Brain microvascular endothelial cell (primary cell): ENCODE data around the gene MYL5.

Source experiments
- DNase-seq: peaks from one replicate; pipeline ENCODE4 v3.0.0-alpha.2; 2020
- H3K27ac ChIP-seq: fragments of 250-450 bp; sonication (Bioruptor Pico); 2 replicates; pipeline ENCODE4 v1.5.1; 2020; ENCODE audit warnings: mild to moderate bottlenecking, moderate library complexity
- H3K27me3 ChIP-seq: fragments of 250-450 bp; sonication (Bioruptor Pico); replicated peaks from 2 replicates; pipeline ENCODE4 v1.5.1; 2020; ENCODE audit warnings: mild to moderate bottlenecking
- H3K36me3 ChIP-seq: fragments of 250-450 bp; sonication (Bioruptor Pico); replicated peaks from 2 replicates; pipeline ENCODE4 v1.5.1; 2020; ENCODE audit warnings: mild to moderate bottlenecking
- H3K4me3 ChIP-seq: 2 replicates; pipeline ENCODE4 v1.5.1; 2011; ENCODE audit warnings: low read depth, mild to moderate bottlenecking, control low read depth, low read length, moderate library complexity
- in situ Hi-C: cut with HindIII; loops from 2 replicates; pipeline ENCODE4 v1.10.0; 2017; ENCODE audit warnings: low sequenced_read_pairs, low pct_ligation_motif_present
- TF ChIP-seq, protein P1 (sequence below): IDR thresholded peaks from 2 replicates; pipeline ENCODE4 v1.5.1; 2011; ENCODE audit warnings: low read depth, mild to moderate bottlenecking, moderate library complexity, low read length, control low read depth, inconsistent platforms; ENCODE audit errors: missing control alignments

Gene MYL5

DNA sequence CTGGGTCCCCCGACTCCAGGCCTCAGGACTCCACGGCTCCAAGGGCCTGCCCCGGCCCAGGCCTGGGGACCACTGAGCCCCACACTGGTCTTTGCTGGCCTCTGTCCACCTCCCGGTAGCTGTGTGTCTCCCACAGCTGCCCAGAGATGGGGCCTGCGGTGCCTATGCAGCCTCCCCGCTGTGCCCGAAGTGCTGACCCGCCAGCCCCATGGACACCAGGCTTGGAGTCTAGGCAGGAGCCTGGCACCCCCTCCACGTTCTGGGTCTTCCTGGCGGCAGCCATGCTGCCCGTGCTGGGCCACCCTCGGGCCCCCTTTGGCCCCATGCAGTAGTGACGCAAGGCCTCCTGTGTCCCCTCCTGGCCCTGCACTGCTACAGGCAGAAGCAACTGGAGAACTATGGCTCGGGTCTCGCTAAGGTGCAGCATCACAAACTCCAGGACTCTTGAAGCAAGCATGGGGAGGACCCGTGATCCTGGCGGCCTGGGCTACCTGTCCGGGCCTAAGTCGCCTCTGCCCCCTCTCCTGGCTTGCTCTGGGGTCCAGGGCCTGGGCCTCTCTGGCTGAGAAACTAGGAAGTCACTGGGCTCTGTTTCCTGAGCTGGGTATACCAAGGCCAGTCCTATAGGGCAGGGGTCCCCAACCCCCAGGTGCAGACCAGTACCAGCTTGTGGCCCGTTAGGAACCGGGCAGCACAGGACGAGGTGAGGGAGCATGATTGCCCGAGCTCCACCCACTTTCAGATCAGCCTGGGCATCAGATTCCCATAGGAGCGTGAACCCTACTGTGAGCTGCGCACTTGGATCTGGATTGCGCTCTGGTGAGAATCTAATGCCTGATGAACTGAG is 917 bp downstream of the MYL5 start:
- TF ChIP-seq, protein P1, sequence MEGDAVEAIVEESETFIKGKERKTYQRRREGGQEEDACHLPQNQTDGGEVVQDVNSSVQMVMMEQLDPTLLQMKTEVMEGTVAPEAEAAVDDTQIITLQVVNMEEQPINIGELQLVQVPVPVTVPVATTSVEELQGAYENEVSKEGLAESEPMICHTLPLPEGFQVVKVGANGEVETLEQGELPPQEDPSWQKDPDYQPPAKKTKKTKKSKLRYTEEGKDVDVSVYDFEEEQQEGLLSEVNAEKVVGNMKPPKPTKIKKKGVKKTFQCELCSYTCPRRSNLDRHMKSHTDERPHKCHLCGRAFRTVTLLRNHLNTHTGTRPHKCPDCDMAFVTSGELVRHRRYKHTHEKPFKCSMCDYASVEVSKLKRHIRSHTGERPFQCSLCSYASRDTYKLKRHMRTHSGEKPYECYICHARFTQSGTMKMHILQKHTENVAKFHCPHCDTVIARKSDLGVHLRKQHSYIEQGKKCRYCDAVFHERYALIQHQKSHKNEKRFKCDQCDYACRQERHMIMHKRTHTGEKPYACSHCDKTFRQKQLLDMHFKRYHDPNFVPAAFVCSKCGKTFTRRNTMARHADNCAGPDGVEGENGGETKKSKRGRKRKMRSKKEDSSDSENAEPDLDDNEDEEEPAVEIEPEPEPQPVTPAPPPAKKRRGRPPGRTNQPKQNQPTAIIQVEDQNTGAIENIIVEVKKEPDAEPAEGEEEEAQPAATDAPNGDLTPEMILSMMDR = no peak
- DNase-seq = no peak
- no peaks in the 10 kb centered on the region for H3K27me3 ChIP-seq
- H3K27ac ChIP-seq = peak overlapping the region; percentile 83
- in situ Hi-C loops = no loop called here
- peaks cover 14% of the 10 kb centered on the region for H3K36me3 ChIP-seq
- H3K4me3 ChIP-seq = peak overlapping the region; percentile 81

DNA sequence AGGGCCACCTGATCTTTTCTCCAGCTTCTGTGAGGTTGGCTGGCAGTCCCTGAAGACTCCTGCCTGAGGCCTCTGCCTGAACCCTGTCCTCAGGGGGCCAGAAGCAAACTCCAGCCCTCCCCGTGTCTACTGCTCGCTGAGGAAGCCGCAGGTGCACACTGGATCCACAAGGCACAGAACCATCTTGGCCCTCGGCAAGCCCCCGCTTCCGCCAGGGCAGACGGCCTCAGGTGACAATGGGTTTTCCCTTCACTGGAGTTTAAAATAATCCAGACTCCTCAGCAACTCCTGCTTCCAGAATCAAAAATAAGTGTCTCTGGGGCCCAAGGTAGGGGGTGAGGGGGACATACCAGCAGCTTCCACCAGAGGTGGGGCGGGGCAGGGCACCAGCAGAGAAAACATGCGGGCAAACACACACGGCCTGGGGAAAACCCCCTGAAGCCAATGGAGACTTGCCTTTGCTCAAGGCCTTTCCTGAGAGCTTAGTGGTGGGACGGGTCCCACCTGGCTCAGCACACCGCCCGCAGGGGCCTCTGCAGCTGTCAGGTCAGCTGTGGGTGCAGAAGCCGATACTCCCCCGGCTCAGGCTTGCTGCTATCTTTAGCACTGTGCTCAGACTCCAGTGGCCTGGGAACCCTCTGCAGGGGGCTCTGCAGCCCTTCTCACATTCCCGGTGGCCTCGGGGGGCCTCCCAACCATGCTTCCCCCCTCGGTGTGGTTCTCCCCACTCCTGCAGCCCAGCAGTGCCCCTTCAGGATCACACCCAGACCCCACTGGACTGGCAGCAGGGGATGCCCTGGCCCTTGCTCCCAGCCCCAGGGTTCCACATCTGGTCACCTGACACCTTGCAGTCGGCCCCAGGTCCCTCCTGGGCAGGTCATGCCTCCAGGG is 1.9 kb downstream of the MYL5 start:
- no peak for DNase-seq
- no peaks in the 10 kb centered on the region for H3K27me3 ChIP-seq
- TF ChIP-seq, protein P1 = no peak
- peaks cover 11% of the 10 kb centered on the region for H3K36me3 ChIP-seq
- in situ Hi-C loops = no loop called here
- no peak overlapping the region for H3K4me3 ChIP-seq
- H3K27ac ChIP-seq = no peak overlapping the region

DNA sequence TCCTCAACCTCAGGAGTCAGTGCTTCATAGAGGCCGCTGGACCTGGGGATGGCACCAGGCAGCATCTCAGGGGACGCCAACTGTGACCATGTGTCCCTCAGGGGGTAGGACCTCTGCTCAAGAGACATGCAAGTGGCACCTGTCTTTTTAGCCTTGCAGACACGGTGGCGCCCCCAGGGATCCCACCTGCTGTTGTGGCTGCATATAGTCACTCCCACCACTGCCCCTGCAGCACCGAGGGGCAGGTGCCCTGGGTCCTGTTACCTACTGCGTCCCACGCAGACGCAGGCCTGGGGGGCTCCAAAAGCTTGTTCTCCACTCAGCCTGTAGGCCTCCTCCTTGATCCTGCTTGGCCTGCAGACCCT is 2.5 kb downstream of the MYL5 start:
- H3K27ac ChIP-seq = no peak overlapping the region
- in situ Hi-C loops = no loop called here
- peaks cover 5% of the 10 kb centered on the region for H3K36me3 ChIP-seq
- DNase-seq = no peak
- no peaks in the 10 kb centered on the region for H3K27me3 ChIP-seq
- TF ChIP-seq, protein P1 = no peak
- no peak overlapping the region for H3K4me3 ChIP-seq

DNA sequence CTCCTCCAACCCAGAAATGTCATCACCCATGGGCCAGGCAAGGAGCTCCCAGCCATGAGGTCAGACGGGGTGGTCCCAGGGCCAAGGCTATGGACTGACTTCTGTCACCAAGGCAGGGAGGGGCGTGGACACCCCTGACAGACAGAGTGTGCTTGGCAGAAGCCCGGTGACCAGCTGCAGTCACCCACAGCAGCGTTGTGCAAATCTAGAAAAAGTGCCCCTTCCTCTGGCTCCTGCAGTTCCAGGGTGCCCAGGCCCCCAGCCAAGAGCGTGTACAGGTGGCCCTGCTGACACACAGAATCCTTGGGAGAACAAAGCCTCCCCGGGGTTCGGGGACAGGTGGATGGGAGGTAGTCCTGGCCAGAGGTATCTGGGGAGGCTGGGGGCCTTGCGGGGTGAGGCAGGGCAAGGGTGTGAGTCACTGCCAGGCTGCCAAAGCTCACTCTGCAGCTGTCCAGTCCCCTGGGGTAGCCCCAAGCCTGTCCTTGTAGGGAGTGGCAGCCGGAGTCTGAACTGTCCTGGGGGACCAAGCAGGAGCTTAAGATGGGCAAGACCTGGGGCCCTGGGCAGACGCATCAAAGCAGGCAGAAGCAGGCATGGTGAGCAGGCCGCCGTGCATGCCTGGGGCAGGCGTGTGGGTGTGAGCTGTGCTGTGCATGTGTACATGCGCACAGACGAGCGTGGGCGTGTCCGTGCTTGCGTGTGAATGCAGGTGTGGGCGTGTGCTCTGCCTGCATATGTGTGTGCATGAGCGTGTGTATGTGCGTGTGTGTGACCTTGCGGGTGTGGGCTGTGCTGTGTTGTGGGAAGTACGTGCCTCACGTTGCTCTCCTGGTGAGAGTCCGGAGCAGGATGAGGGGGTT is 3.3 kb downstream of the MYL5 start:
- no peak overlapping the region for H3K27ac ChIP-seq

More for the DNA sequence above, 3.3 kb downstream of the MYL5 start:
- no peaks in the 10 kb centered on the region for H3K36me3 ChIP-seq
- DNase-seq = no peak
- no peaks in the 10 kb centered on the region for H3K27me3 ChIP-seq
- no peak overlapping the region for H3K4me3 ChIP-seq
- TF ChIP-seq, protein P1 = no peak
- in situ Hi-C loops = no loop called here
